Measurements from ENCODE around the gene GHR. TPM values are rescaled to one million over a fixed set of nuclear protein-coding genes. Genes with fewer than 3 reads are reported as not detected.

Gene GHR
- total RNA-seq, 2 experiments from 2014 or later: not detected

- H3K9me3 ChIP-seq (ENCODE audit: low read length): no peaks in the 10 kb centered on the region
- intact Hi-C loops (cut with micrococcal nuclease; ENCODE audit: unreplicated experiment): no loop called here
- H3K9me2 ChIP-seq (ENCODE audit: insufficient read depth, low read length): no peaks in the 10 kb centered on the region
- H3K36me3 ChIP-seq (ENCODE audit: insufficient read depth, low read length): no peaks in the 10 kb centered on the region
- H3K4me3 ChIP-seq (ENCODE audit: low read depth, low read length, poor library complexity, severe bottlenecking): no peak overlapping the region
- no peak overlapping the region for H3K27ac ChIP-seq (ENCODE audit: low read depth, low read length, poor library complexity, severe bottlenecking)
- CTCF ChIA-PET (ENCODE audit: unreplicated experiment): no interaction called here
- no peaks in the 10 kb centered on the region for H4K20me1 ChIP-seq (ENCODE audit: insufficient read depth, low read length)
- H3K79me2 ChIP-seq (ENCODE audit: insufficient read depth, low read depth, low read length): no peaks in the 10 kb centered on the region
- TF ChIP-seq CTCF (conservative IDR thresholded peaks at IDR 0.05; ENCODE audit: low read length) (no peak), EZH2phosphoT487 (IDR thresholded peaks at IDR 0.05; ENCODE audit: borderline replicate concordance, low read depth, low read length) (no peak)
- DNase-seq (ENCODE audit: low spot score): no peak
- no TSS peak for BruUV-seq (replicated peaks)
- H3K4me2 ChIP-seq (ENCODE audit: low read length): no peak overlapping the region
- POLR2A ChIA-PET: interaction anchor here (0.5 kb wide), 1 partner anchor 65 kb away, joined by 4 read pairs; no protein-coding TSS in a partner anchor
- no peaks in the 10 kb centered on the region for H3K4me1 ChIP-seq (ENCODE audit: insufficient read depth, low read length, poor library complexity, severe bottlenecking)
- no peak overlapping the region for H2AFZ ChIP-seq (ENCODE audit: low read length)
Measured at GRCh38 chr5:42582723-42583122, 159.5 kb downstream of the GHR start.

GRCh38 chr5:42583322-42583721, 160.1 kb downstream of the GHR start:
- no peak overlapping the region for H3K4me2 ChIP-seq (ENCODE audit: low read length)
- ChIA-PET CTCF (ENCODE audit: unreplicated experiment) (no interaction called here), POLR2A (no interaction called here)
- no peak overlapping the region for H2AFZ ChIP-seq (ENCODE audit: low read length)
- no peaks in the 10 kb centered on the region for H3K36me3 ChIP-seq (ENCODE audit: insufficient read depth, low read length)
- no peaks in the 10 kb centered on the region for H4K20me1 ChIP-seq (ENCODE audit: insufficient read depth, low read length)
- DNase-seq (ENCODE audit: low spot score): peak; percentile 49
- H3K4me3 ChIP-seq (ENCODE audit: low read depth, low read length, poor library complexity, severe bottlenecking): no peak overlapping the region
- TF ChIP-seq EZH2phosphoT487 (IDR thresholded peaks at IDR 0.05; ENCODE audit: borderline replicate concordance, low read depth, low read length) (no peak), CTCF (conservative IDR thresholded peaks at IDR 0.05; ENCODE audit: low read length) (peak; percentile 89)
- H3K79me2 ChIP-seq (ENCODE audit: insufficient read depth, low read depth, low read length): no peaks in the 10 kb centered on the region
- no peak overlapping the region for H3K27ac ChIP-seq (ENCODE audit: low read depth, low read length, poor library complexity, severe bottlenecking)
- no TSS peak for BruUV-seq (replicated peaks)
- H3K9me3 ChIP-seq (ENCODE audit: low read length): no peaks in the 10 kb centered on the region
- no peaks in the 10 kb centered on the region for H3K9me2 ChIP-seq (ENCODE audit: insufficient read depth, low read length)
- no peaks in the 10 kb centered on the region for H3K4me1 ChIP-seq (ENCODE audit: insufficient read depth, low read length, poor library complexity, severe bottlenecking)
- intact Hi-C loops (cut with micrococcal nuclease; ENCODE audit: unreplicated experiment): no loop called here

GRCh38 chr5:42586625-42587024, 163.4 kb downstream of the GHR start:
- intact Hi-C loops (cut with micrococcal nuclease; ENCODE audit: unreplicated experiment): no loop called here
- no peak overlapping the region for H3K4me2 ChIP-seq (ENCODE audit: low read length)
- no peak for DNase-seq (ENCODE audit: low spot score)
- H3K4me3 ChIP-seq (ENCODE audit: low read depth, low read length, poor library complexity, severe bottlenecking): no peak overlapping the region
- H3K27ac ChIP-seq (ENCODE audit: low read depth, low read length, poor library complexity, severe bottlenecking): no peak overlapping the region
- ChIA-PET CTCF (ENCODE audit: unreplicated experiment) (interaction anchor here (0.5 kb wide), 1 partner anchor 289 kb away, joined by 3 read pairs; no protein-coding TSS in a partner anchor), POLR2A (no interaction called here)
- H3K9me3 ChIP-seq (ENCODE audit: low read length): no peaks in the 10 kb centered on the region
- H3K4me1 ChIP-seq (ENCODE audit: insufficient read depth, low read length, poor library complexity, severe bottlenecking): no peaks in the 10 kb centered on the region
- BruUV-seq (replicated peaks): no TSS peak
- no peaks in the 10 kb centered on the region for H3K79me2 ChIP-seq (ENCODE audit: insufficient read depth, low read depth, low read length)
- TF ChIP-seq CTCF (conservative IDR thresholded peaks at IDR 0.05; ENCODE audit: low read length): no peak
- TF ChIP-seq EZH2phosphoT487 (IDR thresholded peaks at IDR 0.05; ENCODE audit: borderline replicate concordance, low read depth, low read length): no peak
- no peak overlapping the region for H2AFZ ChIP-seq (ENCODE audit: low read length)
- H3K36me3 ChIP-seq (ENCODE audit: insufficient read depth, low read length): no peaks in the 10 kb centered on the region
- no peaks in the 10 kb centered on the region for H3K9me2 ChIP-seq (ENCODE audit: insufficient read depth, low read length)
- no peaks in the 10 kb centered on the region for H4K20me1 ChIP-seq (ENCODE audit: insufficient read depth, low read length)
